B cell (primary cell): Measurements from ENCODE around the gene TPTE2. TPM values are rescaled to one million over a fixed set of nuclear protein-coding genes. Genes with fewer than 3 reads are reported as not detected.
"Not testable (repeated sequence)": the region's sequence is repeated elsewhere in the genome, so short reads cannot be mapped to it uniquely, and the experiment has no call there.

Source experiments
- ATAC-seq: fragments of 200-7000 bp; cut with Tn5 transposase; one replicate; pipeline ENCODE4 v1.10.0; 2021; ENCODE audit warnings: low read depth, mild to moderate bottlenecking, moderate number of reproducible peaks, moderate library complexity
- CTCF ChIA-PET: fragments of 350-600 bp; sonication (Branson Sonifier 250); formaldehyde crosslinking; loops from one replicate; lab custom pipeline; 2021; ENCODE audit warnings: antibody characterized with exemption, inconsistent platforms; lab: Charles Lee
- POLR2A ChIA-PET: fragments of 350-600 bp; sonication (Branson Sonifier 250); formaldehyde crosslinking; loops from one replicate; lab custom pipeline; 2021; ENCODE audit warnings: antibody characterized with exemption; lab: Charles Lee
- DNase-seq: peaks from one replicate; pipeline ENCODE4 v3.0.0; 2013
- H2AFZ ChIP-seq: 2 replicates; pipeline ENCODE4 v1.6.1; 2012; ENCODE audit warnings: mild to moderate bottlenecking, low read depth, low read length; ENCODE audit not compliant: insufficient read depth, poor library complexity, severe bottlenecking
- H3K27ac ChIP-seq, 2 donors: 1 replicate in 1 of 2; 2 replicates in 1 of 2; pipeline ENCODE4 v1.5.1; 2012 to 2013; ENCODE audit warnings: low read length in 2 of 2, mild to moderate bottlenecking in 2 of 2, moderate library complexity in 1 of 2
- H3K27me3 ChIP-seq, 4 experiments: fragments of 200-600 bp in 1 of 4; sonication (generic) in 1 of 4; replicated peaks in 1 of 4; 1 replicate in 2 of 4; 2 replicates in 2 of 4; pipeline versions ENCODE4 v1.6.1 to v1.7.0; 2013 to 2016; ENCODE audit warnings: low read length in 3 of 4, mild to moderate bottlenecking in 2 of 4, mixed read lengths in 1 of 4, moderate library complexity in 1 of 4; ENCODE audit not compliant: insufficient read depth in 4 of 4, control insufficient read depth in 3 of 4; ENCODE audit errors: control extremely low read depth in 1 of 4
- H3K36me3 ChIP-seq, 2 experiments: replicated peaks in 1 of 2; 1 replicate in 1 of 2; 2 replicates in 1 of 2; pipeline versions ENCODE4 v1.6.1 to v1.7.1; 2013; ENCODE audit warnings: low read length in 1 of 2; ENCODE audit not compliant: insufficient read depth in 2 of 2, control insufficient read depth in 1 of 2; ENCODE audit errors: control extremely low read depth in 1 of 2, extremely low read depth in 1 of 2
- H3K4me1 ChIP-seq, 2 donors: fragments of 200-600 bp in 1 of 2; sonication (generic) in 1 of 2; 1 replicate in 1 of 2; 2 replicates in 1 of 2; pipeline versions ENCODE4 v1.5.1 to v1.6.1; 2013 to 2017; ENCODE audit warnings: low read length in 2 of 2; ENCODE audit not compliant: control insufficient read depth in 2 of 2, insufficient read depth in 2 of 2
- H3K4me2 ChIP-seq: replicated peaks from 2 replicates; pipeline ENCODE3; 2012; ENCODE audit warnings: mild to moderate bottlenecking, low read depth, low read length; ENCODE audit not compliant: poor library complexity, severe bottlenecking
- H3K4me3 ChIP-seq, 5 experiments: fragments of 200-600 bp in 1 of 5; sonication (generic) in 1 of 5; 1 replicate in 3 of 5; 2 replicates in 2 of 5; pipeline versions ENCODE4 v1.5.1 to v1.7.0; 2011 to 2016; ENCODE audit warnings: low read length in 4 of 5, mild to moderate bottlenecking in 4 of 5, low read depth in 2 of 5, control low read depth in 1 of 5, moderate library complexity in 1 of 5; ENCODE audit not compliant: insufficient read depth in 1 of 5; ENCODE audit errors: control extremely low read depth in 1 of 5, extremely low read depth in 1 of 5
- H3K79me2 ChIP-seq: fragments of 200-600 bp; sonication (generic); one replicate; pipeline ENCODE4 v1.6.0; 2016; ENCODE audit warnings: low read length; ENCODE audit not compliant: control insufficient read depth, insufficient read depth
- H3K9ac ChIP-seq: fragments of 200-600 bp; sonication (generic); 2 replicates; pipeline ENCODE4 v1.6.1; 2017; ENCODE audit warnings: mild to moderate bottlenecking, low read length, moderate library complexity
- H3K9me3 ChIP-seq, 3 donors: one replicate each; pipeline versions ENCODE4 v1.6.1 to v1.7.1; 2013; ENCODE audit warnings: low read length in 2 of 3; ENCODE audit not compliant: control insufficient read depth in 2 of 3, insufficient read depth in 1 of 3; ENCODE audit errors: control extremely low read depth in 1 of 3
- H4K20me1 ChIP-seq: 2 replicates; pipeline ENCODE4 v1.6.0; 2012; ENCODE audit warnings: mild to moderate bottlenecking, low read length; ENCODE audit not compliant: insufficient read depth, control insufficient read depth, poor library complexity, severe bottlenecking
- H3K27ac Mint-ChIP-seq: one replicate; pipeline ENCODE4 v1.8.0; 2021; ENCODE audit warnings: mixed read lengths
- H3K27me3 Mint-ChIP-seq: one replicate; pipeline ENCODE4 v1.8.0; 2021; ENCODE audit warnings: mixed read lengths
- H3K4me1 Mint-ChIP-seq: one replicate; pipeline ENCODE4 v1.8.0; 2021; ENCODE audit warnings: mixed read lengths
- H3K4me3 Mint-ChIP-seq: one replicate; pipeline ENCODE4 v1.8.0; 2021; ENCODE audit warnings: mixed read lengths
- H3K9me3 Mint-ChIP-seq: one replicate; pipeline ENCODE4 v1.8.0; 2022; ENCODE audit warnings: mixed read lengths; ENCODE audit not compliant: insufficient read depth
- EZH2 ChIP-seq: IDR thresholded peaks from 2 replicates; pipeline ENCODE4 v1.6.1; 2012; ENCODE audit warnings: borderline replicate concordance, low read depth, mild to moderate bottlenecking, moderate library complexity, low read length; ENCODE audit not compliant: insufficient read depth, poor library complexity, severe bottlenecking
- WGBS: methylation state at CpG from one replicate; pipeline ENCODE4 v1.1.5; 2013; ENCODE audit warnings: missing lambda C conversion rate; ENCODE audit not compliant: insufficient coverage; 5-methylcytosine and 5-hydroxymethylcytosine counted together
- intact Hi-C: fragments of 100-400 bp; cut with micrococcal nuclease; formaldehyde crosslinking; loops from one replicate; pipeline ENCODE4 v1.10.0; 2022
- polyA plus RNA-seq: library from polyadenylated mRNA; depleted of rRNA; stranded (reverse); fragments of >200 nt; gene quantifications from 2 replicates; pipeline ENCODE4 v1.2.3, GENCODE V29; 2012
- total RNA-seq, 2 donors: library from RNA; stranded (reverse); fragments of 120-200 nt in 1 of 2; gene quantifications; 1 replicate in 1 of 2; 2 replicates in 1 of 2; pipeline versions ENCODE4 v1.2.3 to v1.2.4, GENCODE V29; 2013 to 2022
- TF ChIP-seq, protein P1 (sequence below): fragments of 200-600 bp; IDR thresholded peaks from one replicate; pipeline ENCODE4 v1.8.0; 2022; ENCODE audit warnings: antibody characterized with exemption, mild to moderate bottlenecking

The TPTE2 gene
- total and polyA plus RNA-seq, 2 donors (not counting 1 experiment from before 2014, with no cell fraction given), result not detected

DNA sequence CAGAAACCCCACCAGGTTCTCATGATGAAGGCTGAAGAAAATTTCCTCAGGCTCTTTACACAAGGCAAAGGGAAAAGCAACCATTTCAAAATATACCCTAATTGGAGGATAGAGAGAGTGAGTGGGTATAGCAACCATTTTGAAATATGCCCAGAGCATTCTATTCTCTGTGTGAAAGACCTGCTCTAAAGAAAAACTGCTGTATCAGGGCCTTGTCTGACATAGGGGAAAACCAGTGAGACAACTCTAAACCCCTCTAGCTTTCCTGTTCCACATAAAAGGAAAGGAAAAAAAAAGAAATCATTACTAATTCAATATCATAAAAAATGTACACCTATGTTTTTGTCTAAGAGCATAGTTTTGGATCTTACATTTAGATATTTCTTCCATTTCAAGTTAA, 42.3 kb downstream of the TPTE2 start:
- H3K4me1 Mint-ChIP-seq, result peaks cover 2% of the 10 kb centered on the region
- Histone ChIP-seq H3K4me3 (no peak overlapping the region), H3K27ac (no peak overlapping the region), H4K20me1 (no peaks in the 10 kb centered on the region), H3K9me3 (no peaks in the 10 kb centered on the region), H3K36me3 (no peaks in the 10 kb centered on the region), H3K9ac (no peak overlapping the region), H3K79me2 (no peaks in the 10 kb centered on the region), H2AFZ (no peak overlapping the region), H3K4me2 (no peak overlapping the region), H3K27me3 (no peaks in the 10 kb centered on the region), H3K4me1 (no peaks in the 10 kb centered on the region)
- no peak for ATAC-seq
- no peak overlapping the region for H3K27ac Mint-ChIP-seq
- intact Hi-C loops, result no loop called here
- no peak for DNase-seq
- H3K27me3 Mint-ChIP-seq, result peaks cover 7% of the 10 kb centered on the region
- POLR2A ChIA-PET, result no interaction called here
- CTCF ChIA-PET, result no interaction called here
- TF ChIP-seq EZH2, result no peak
- TF ChIP-seq, protein P1, sequence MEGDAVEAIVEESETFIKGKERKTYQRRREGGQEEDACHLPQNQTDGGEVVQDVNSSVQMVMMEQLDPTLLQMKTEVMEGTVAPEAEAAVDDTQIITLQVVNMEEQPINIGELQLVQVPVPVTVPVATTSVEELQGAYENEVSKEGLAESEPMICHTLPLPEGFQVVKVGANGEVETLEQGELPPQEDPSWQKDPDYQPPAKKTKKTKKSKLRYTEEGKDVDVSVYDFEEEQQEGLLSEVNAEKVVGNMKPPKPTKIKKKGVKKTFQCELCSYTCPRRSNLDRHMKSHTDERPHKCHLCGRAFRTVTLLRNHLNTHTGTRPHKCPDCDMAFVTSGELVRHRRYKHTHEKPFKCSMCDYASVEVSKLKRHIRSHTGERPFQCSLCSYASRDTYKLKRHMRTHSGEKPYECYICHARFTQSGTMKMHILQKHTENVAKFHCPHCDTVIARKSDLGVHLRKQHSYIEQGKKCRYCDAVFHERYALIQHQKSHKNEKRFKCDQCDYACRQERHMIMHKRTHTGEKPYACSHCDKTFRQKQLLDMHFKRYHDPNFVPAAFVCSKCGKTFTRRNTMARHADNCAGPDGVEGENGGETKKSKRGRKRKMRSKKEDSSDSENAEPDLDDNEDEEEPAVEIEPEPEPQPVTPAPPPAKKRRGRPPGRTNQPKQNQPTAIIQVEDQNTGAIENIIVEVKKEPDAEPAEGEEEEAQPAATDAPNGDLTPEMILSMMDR, result no peak
- no peak overlapping the region for H3K4me3 Mint-ChIP-seq
- no peaks in the 10 kb centered on the region for H3K9me3 Mint-ChIP-seq

DNA sequence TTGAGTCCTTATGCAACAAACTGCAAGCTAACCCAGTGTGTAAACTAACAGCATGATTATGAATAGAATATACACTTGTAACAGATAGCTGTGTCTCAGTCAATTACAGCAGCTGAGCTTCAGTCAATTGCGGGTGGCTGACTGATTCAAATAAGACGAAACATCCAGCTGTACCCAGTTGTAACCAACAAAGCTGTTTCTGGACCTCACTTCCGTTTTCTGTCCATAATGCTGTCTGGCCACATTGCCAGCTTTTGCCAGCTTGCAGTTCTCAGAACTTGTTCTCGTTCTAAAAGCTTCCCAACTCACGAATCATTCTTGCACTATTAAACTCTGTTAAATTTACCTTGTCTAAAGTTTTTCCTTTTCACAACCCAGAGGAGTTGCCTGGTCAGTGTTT, 53.7 kb downstream of the TPTE2 start:
- H4K20me1 ChIP-seq, H3K27ac Mint-ChIP-seq, H3K27me3 Mint-ChIP-seq, H3K36me3 ChIP-seq, H3K9me3 Mint-ChIP-seq, H3K27me3 ChIP-seq, CTCF ChIA-PET, H3K4me1 Mint-ChIP-seq, H3K27ac ChIP-seq, POLR2A ChIA-PET, H3K4me1 ChIP-seq, ATAC-seq, H3K9ac ChIP-seq, H3K9me3 ChIP-seq, H2AFZ ChIP-seq, DNase-seq, H3K4me2 ChIP-seq, H3K4me3 ChIP-seq, intact Hi-C loops, H3K79me2 ChIP-seq, H3K4me3 Mint-ChIP-seq: not testable (repeated sequence)
- 93% methylated on average over 5 of the region's 5 CpGs for WGBS

DNA sequence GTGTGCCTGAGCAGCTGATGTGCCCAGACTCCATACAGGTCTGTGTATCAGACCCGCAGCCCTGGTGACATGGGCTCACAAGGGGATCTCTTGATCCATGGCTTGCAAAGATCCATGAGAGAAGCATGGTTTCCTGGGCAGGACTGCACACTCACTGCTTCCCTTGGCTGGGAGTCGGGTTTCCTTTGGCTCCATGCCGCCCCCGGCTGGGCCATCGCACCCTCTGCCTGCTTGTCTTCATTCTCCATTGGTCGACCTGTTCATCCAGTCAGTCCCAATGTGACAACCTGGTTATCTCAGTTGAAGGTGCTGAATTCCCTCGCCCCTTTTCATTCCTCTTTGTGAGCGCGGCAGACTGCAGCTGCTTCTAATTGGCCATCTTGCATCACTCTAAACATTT, 101.2 kb downstream of the TPTE2 start:
- H3K9me3 Mint-ChIP-seq, H2AFZ ChIP-seq, H4K20me1 ChIP-seq, H3K4me2 ChIP-seq, DNase-seq, ATAC-seq, H3K27me3 ChIP-seq, H3K4me1 Mint-ChIP-seq, H3K9ac ChIP-seq, H3K27ac ChIP-seq, H3K4me3 Mint-ChIP-seq, CTCF ChIA-PET, H3K27me3 Mint-ChIP-seq, H3K79me2 ChIP-seq, H3K4me1 ChIP-seq, intact Hi-C loops, H3K4me3 ChIP-seq, POLR2A ChIA-PET, H3K36me3 ChIP-seq, H3K27ac Mint-ChIP-seq: not testable (repeated sequence)
- peaks cover 0 to 19% (median 6%) of the 10 kb centered on the region in 3 donors for H3K9me3 ChIP-seq
- WGBS, result 74% methylated on average over 6 of the region's 9 CpGs
